Activated CD4-positive, alpha-beta T cell treated with anti-CD3 and anti-CD28 coated beads for 48 hours (primary cell): ENCODE data around the gene MACROD2.

Source experiments
- DNase-seq: peaks from one replicate; pipeline ENCODE4 v3.0.0-alpha.2; 2020

The MACROD2 gene

DNA sequence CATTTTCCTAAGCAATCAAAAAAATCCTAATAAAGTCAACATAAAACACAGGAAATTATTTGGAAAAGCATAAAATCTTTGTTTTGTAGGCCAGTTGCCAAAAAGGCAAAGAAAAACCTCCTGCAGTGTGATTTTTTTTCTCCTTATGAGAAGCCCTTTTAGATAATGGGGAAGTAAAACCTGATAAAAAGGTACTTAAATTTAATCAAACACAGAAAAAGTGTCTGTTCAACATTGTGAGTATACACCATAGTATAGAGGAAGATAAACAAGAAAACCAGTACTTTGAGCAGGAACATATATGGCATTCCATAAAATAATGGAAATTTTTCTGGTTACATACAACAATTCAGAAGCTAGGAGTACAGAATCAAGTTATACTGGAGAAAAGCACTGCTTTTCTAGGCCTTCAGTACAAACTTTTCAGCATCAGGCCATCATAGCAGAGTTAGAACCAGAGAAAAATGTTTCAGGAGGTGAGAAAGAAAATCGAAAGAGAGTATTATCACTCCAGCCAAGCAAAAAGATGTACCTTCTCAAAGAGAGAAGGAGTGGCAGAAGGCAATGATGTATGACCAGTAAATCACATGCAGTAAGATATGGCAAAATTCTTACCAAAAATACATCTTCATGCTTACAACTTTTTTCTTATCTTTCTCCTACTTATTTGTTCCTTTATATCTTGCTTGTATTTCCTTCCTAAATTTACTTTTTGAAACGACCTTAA, 2083.0 kb downstream of the MACROD2 start:
- no peak for DNase-seq

DNA sequence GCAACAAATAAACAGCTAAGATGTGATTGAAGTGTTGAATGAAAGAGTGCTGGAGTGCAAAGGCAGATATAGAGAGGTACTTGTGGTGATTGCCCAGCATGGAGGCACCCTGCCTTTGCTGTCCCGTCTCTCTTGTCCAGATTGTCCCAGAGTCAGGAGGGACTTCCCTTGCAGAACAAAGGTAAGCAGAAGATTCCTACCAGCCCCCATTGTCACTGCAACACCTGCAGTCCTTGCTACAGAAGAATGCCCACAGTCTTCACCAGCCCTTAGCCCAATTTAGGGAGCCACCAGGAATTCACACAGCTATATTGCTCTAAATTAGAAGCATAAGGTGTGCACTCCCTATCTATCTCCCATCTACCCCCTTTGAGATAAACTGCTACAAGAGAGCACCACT, 2086.1 kb downstream of the MACROD2 start:
- no peak for DNase-seq

DNA sequence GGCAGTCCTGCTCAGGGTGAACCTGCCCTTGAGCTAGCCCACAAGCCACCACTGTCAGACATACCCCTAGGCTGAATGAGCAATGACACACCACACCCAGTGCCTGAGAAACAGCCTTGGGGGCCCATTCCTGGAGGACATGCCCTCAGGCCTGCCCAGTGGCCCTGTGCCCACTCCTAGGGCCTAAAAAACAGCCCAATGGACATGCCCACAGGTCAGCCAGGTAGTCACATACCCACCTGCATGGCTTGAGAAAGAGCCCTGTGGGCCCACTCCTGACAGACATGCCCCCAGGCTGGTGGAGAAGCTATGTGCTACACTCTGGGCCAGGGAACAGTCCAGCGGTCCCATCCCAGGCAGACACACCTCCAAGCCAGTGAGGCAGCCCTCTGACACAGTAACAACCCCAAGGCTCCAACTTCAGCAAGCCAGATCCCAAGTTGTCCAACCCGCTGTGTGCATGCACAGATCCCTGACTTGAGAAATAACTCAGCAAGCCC, 2086.8 kb downstream of the MACROD2 start:
- DNase-seq = no peak

DNA sequence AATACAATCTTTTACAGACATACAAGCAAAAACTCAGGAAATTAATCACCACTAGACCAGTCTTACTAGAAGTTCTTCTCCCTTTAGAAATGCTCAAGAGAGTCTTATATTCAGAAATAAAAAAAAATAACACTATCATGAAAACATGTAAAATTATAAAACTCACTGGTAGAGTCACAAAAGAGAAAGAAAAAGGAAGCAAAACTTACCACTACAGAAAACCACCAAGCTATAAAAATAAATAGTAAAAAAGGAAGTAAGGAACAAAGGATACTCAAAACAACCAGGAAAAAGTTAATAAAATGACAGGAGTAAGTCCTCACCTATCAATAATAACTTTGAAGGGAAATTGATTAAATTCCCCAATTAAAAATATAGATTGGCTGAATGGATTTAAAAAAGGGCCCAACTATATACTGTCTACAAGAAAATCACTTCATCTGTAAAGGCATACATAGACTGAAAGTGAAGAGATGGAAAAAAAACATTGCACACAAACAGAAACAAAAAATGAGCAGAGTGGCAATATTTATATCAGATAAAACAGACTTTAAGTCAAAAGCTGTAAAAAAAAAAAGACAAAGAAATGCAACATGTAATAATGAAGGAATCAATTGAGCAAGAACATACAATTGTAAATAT, 2088.4 kb downstream of the MACROD2 start:
- DNase-seq = no peak

DNA sequence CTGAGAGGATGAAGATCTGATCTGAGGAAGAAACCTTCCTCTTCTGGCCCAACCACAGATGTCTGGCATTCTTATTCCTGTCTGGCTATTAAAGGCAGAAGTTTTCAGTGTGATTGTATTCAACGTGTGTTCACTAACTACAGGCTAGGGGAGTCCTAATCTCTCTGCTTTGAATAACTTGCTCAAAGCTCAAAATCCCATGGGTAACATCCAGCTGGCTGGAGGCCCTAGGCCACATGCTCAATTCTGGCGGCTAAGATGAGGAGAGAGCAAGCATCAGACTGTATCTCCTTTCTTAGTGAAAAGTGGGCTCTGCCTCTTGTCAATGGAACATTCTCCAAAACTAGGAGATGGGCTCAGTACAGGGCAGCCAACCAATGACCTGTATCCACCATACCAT, 2099.9 kb downstream of the MACROD2 start:
- DNase-seq = no peak

DNA sequence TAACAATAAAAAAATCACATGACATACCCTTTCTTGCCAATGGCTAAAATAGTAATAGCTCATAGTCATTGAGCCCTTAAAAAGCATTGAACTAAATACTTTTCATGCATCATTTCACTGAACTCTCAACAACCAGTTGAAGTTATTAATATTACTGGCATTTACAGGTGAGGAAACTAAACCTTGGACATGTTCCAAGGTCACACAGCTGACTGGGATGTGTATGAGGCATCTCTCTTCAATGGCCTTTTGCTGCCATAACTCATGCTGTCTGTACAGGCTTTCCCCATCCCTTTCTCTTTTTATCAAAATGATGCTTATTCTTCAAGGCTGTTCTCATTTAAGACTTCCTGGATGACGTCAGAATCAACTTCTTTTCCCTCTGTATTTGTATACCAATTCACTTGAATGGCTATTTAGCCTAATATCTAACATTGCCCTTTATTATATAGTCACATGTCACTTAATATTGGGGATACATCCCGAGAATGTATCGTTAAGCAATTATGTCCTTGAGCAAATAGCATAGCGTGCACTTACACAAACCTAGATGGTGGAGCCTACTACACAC, 2101.5 kb downstream of the MACROD2 start:
- no peak for DNase-seq

DNA sequence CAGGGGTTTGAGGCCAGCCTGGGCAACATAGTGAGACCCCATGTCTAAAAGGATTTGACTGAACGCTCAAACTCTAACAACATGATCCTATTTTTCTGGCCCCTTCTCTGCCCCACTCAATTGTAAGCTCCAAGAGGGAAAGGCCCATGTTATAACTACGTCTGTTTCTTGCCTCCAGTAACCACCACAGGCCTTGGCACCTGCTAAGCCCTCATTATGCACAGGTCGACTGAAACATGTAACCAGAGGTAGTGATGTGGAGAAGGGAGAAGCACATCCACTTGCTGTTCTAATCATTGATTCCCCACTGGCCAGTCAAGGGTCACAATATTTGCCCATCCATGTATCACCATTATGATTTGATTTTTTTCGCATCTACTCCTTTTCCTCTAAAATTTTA, 2102.5 kb downstream of the MACROD2 start:
- no peak for DNase-seq

DNA sequence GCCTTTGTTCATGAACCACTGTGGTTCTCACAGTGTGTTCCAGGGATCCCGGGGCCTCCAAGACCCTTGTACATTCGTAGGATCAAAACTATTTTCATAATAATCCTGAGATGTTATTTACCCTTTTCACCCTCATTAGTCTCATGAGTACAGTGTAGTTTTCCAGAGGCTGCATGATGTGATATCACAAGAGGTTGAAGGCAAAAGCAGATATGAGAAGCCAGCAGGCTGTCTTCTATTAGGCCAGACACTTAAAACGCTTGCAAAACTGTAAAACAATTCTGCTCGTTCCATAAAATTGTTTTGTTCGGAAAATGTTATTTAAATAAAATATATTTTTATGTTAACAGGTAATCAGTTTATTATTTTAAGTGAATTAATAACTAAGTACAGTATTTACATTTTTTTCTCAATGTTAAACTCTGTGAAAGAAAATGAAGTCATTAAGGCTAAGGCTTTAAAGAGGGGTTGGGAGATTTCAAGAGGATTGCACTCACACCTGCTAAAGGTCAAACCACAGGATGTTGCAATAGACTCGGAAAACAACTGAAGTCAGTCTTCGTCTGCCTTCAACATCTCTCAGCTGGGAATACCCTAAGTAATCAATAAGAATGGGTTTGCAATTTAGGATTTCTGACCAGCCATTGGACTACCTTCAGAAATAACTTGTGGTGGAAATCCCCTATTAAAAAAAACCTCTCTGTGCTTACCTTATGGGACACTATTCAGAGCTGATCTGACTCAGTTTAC, 2103.7 kb downstream of the MACROD2 start:
- no peak for DNase-seq

DNA sequence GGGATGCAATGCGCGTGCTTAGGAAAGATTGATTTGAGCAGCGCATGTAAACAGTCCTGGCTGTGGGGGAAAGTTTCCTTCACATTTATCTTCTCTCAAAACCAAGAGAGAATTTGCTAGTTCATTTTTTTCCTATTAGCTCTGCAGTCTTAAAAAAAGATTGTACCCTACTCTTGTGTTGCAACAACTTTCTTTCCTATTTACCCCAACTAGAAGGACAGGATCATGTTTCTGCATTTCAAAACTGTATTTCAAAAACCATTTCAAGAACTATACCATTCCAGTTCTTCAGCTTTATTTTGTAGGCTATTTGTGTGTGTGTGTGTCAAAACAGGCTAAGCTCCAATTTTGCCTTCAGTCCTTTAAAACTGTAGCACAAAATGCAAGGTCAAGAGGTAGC, 2104.8 kb downstream of the MACROD2 start:
- DNase-seq = no peak

DNA sequence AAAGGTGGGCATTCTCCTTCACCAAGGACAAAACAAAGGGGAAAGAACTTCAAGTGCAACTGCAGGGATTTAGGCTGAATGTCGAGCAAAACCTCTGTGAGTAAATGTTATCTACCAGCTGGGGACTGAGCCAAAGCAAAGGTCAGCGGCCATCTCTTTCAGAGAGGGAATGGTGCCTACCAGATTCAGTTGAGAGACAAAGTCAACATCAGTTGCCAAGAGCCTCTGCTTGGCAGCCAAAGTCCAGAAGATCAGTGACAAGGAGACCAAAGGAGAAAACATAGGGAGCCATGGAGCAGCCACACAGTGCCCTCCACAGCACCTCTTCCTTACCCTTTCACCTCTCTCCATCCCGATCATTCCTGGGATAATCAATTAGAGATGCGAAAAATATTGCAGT, 2105.5 kb downstream of the MACROD2 start:
- DNase-seq = no peak
